NCI-H1930 (cell line): ENCODE results near the gene FIGLA.
"Not testable (repeated sequence)": the region's sequence is repeated elsewhere in the genome, so short reads cannot be mapped to it uniquely, and the experiment has no call there.

ENCODE experiments used
- DNase-seq, 2 experiments: peaks; one replicate each; lab custom pipeline; 2025; lab: John Stamatoyannopoulos, UW

The FIGLA gene

GRCh38 chr2:70807828-70808118, 17.3 kb upstream of the FIGLA start:
- no peak for DNase-seq

DNA sequence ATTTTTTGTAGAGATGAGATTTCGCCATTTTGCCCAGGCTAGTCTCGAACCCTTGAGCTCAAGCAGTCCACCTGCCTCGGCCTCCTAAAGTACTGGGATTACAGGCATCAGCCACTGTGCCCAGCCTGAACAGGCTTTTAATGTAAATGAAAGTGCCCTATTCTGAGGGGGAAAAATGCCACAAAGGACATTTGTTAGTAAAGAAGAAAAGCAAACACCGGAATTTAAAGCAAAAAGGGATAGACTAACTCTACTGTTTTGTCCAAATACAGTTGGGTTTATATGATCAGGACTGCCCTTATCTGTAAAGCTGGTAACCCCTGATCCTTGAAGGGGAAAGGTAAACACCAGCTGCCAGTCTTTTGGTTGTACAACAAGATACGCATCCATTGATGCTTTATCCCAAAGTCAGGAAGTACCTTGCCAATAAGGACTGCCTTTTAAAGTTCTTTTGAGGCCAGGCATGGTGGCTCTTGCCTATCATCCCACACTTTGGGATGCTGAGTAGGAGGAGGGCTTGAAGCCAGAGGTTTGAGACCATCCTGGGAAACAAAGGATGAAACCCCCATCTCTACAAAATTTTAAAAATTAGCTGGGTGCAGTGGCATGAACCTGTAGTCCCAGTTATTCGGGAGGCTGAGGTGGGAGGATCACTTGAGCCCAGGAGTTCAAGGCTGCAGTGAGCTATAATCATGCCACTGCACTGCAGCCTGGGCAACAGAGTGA, 16.8 kb upstream of the FIGLA start:
- DNase-seq = no peak

DNA sequence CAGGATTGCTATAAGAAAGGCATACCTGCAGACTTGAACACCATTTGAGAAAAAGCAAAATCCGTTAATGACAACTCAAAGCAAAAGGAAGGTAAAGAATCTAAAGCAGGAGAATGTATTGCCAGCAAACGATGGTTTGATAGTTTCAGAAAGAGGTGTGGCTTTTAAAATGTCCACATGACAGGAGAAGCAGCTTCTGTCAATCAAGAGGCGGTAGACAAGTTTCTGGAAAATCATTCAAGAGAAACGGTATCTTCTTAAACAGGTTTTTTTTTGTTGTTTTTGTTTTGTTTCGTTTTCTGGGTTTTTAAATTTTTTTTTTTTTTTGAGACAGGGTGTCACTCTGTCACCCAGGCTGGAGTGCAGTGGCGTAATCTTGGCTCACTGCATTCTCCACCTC, 16.2 kb upstream of the FIGLA start:
- DNase-seq = no peak

DNA sequence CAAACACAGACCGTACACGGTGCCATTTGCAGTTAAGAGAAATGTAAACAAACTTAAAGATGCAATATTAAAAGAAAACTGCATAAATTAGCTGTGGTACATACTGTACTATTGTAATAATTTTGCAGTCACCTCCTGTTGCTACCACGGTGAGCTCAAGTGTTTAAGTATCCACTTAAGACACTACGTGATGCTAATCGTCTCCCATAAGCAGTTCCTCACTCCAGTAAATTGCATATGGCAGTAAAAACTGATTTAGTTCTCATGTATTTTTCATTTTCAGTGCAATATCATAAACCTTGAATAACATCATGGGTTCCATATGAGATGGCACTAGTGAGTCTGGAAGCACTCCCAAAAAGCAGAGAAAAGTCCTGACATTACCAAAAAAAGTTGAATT, 15.6 kb upstream of the FIGLA start:
- DNase-seq = no peak

GRCh38 chr2:70801607-70802263, 11.3 kb upstream of the FIGLA start:
- no peak for DNase-seq

- DNase-seq = no peak
Measured at GRCh38 chr2:70799706-70800105, 9.3 kb upstream of the FIGLA start.

DNA sequence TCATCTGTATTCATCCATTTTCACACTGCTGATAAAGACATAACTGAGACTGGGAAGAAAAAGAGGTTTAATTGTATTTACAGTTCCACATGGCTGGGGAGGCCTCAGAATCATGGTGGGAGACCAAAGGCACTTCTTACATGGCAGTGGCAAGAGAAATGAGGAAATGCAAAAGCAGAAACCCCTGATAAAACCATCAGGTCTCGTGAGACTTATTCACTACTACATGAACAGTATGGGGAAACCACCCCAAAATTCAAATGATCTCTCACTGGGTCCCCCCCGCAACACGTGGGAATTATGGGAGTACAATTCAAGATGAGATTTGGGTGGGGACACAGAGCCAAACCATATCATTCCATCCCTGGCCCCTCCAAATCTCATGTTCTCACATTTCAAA, 7.6 kb upstream of the FIGLA start:
- DNase-seq = not testable (repeated sequence)

DNA sequence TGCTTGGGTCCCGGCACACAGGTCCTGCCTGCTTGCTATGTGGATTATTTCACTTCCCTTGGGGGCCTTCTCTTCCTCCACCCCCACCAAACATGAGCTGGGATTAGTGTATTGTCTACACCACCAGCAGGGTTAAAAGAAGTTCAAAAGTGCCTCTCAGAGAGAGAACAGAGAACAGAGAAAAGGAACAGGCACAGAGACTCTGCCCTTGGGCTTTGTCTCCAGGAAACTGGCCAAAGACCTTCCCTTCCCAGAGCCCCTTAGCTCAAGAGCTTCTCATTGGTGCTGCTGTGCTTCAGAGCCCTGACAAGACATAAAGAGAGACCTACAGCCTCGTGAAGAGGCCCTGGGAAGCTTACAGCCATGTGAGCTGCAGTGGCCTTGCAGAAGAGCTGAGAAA, 7.1 kb upstream of the FIGLA start:
- no peak for DNase-seq

DNA sequence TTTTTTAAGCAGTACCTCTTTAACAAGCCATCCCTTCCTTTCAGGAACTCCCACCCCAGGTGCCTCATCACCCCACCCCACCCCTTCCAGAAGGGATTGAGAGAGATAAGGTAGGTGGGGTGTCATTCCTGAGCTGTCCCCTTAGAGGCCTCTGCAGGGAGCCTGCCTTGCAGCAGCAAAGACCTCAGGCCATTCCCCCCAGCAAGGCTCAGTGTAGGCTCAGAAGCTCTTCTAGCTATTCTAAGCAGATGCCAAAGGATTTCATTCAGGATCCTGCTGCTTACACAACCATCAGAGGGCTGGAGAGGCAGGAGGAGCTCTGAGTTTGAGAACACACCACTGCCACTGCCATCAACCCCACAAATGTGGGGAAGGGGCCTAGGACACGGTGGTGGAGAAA, 5.8 kb upstream of the FIGLA start:
- no peak for DNase-seq

DNA sequence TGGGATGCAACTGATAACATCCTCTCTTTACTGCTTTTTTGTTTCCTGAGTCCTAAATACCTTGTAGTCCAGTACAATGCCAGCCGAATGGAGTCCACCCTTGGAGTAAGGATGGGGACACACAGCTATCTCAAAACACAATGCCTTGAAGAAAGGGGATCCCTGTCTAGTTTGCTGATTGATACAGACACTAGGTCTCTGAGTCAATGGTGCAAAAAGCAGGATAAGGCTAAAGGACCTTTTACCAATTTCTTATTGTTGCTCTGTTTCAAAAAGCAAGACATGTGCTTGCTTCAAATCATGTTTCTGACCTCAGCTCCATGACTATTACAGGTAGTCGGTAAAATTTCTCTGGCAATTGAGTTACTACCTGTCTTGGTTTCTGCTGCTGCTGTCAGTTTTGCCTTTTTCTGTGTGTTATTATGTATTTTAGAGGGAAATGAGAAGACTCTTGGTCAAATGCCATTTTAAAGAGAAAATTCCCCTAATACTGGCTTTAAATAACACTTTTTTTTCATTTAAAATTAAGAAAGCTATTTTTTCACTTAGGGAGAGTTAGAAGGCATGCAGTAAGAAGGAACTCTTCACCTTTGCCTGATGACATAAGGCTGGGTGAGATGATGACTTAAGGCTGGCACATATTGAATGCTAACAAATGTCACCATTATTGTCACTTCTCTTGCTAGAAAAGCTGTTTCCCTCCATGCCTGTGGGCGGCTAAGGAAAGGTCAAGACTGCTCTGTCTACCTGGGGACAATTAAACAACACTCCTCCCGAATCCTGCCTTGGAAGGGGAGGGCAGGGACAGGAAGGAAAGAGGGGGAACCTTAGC, 4.9 kb upstream of the FIGLA start:
- no peak for DNase-seq

DNA sequence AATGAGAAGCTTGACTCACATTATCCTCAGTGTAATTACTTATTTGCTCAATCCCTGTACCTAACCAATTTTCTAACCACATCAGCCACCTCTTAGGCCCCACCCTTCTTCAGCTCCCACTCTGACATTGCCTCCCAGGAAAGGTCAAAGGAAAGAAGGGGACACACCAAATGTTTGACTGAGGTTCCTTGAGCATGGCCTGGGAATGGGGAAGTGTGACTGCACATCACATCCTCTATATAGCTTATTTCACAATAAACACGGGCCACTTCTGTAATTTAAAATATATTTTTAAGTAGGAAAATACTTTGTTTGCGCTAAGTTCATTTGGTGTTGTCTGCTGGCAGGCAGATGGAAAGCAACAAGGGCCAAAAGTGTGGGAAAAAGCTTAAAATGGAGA, 3.0 kb upstream of the FIGLA start:
- DNase-seq = no peak

DNA sequence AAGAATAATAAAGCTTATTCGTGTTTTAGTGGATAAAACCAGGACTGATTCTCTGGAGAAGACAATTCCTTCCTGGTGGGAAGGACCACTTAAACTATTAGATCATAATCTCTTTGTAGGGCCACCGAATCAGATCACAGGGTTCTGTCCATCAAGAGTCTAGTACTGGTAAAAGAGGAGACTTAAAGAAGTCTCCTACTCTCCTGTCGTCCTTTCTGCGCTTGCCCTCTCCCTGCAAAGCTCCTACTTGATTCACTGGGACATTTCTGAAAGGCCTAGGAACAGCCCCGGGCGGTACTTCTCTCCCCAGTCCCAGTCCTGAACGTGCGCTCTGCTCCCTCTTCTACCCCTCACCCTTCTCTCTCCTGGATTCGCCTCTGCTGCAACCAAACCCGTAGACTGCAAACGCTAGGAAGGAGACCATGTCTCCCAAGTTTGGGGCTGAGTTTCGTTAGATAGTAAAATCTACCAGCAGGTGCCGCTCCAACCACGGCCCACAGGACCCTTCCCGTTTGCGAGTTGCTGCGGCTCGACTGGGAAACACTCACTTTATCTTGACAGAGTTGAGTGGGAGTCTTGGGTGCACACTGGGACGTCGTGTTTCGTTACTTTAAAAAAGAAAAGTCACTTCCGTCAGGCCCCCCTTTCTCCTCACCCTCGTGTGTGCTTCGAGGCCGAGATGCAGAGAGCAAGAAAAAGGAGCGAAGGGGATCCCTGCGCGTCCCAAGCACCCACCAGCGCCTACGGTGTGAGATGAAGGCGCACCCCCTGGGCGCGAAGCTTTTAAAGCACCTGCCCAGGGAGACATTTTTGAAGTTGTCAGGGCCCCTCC, 923 bp downstream of the FIGLA start:
- DNase-seq = peak; percentile 47 to 67

GRCh38 chr2:70785137-70785911, 5.1 kb downstream of the FIGLA start:
- no peak for DNase-seq

- DNase-seq = no peak
Measured at GRCh38 chr2:70784320-70784719, 6.1 kb downstream of the FIGLA start.

- DNase-seq = no peak
Measured at GRCh38 chr2:70779911-70780545, 10.4 kb downstream of the FIGLA start.

GRCh38 chr2:70779491-70779890, 11.0 kb downstream of the FIGLA start:
- DNase-seq = no peak

GRCh38 chr2:70778676-70779075, 11.8 kb downstream of the FIGLA start:
- no peak for DNase-seq

DNA sequence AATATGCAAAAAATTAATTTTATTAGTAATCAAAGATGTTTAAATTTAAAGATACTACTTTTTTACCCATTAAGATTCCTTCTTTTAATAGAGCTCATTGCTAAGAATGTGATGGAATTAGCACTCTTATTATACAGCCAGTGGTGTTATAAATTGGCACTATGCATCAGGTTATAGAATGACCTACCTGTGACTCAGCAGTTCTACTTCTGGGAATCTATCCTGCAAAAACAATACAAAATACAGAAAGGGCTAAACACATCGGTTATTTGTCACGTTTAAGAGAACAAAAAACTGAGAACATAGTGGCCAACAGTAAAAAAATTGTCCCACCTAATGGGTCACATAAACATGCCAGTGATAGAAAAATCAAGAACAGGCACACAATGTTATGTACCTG, 13.0 kb downstream of the FIGLA start:
- DNase-seq = no peak

DNA sequence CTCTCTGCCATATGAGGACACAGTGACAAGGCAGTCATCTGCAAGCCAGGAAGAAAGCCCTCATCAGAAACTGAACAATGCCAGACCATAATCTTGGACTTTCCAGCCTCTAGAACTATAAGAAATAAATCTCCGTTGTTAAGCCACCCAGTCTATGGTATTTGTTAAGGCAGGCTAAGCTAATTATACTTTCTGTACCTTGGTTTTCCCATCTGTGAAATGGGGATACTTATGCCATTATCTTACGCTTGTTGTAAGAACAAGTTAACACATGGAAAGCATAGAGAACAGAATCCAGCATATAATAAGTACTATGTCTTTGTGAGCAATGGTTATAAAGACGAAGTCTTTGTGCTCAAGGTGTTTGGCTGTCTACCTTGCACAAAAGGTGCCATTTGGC, 14.2 kb downstream of the FIGLA start:
- no peak for DNase-seq

DNA sequence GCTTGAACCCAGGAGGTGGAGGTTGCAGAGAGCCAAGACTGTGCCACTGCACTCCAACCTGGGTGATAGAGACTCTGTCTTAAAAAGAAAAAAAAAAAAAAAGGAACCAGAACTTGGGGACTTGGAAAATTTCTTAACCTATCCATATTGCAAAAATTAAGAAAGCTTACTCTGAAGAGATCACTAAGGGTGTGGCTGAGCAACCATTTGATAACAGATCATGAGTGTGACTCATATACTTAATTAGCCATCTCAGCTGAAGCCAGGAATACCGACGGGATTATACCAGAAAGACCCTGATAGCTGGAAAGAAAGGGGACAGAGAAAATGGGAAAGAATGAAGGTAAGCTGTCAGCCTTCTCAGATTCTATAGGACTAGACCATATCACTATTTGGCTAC, 15.3 kb downstream of the FIGLA start:
- DNase-seq = no peak
